Kidney tubule cell (primary cell): ENCODE data around the gene MRI1.
"Not testable (repeated sequence)": the region's sequence is repeated elsewhere in the genome, so short reads cannot be mapped to it uniquely, and the experiment has no call there.

Source experiments
- DNase-seq: peaks from one replicate; pipeline ENCODE4 v3.0.0-alpha.2; 2018; ENCODE audit warnings: low spot score

Gene MRI1

DNA sequence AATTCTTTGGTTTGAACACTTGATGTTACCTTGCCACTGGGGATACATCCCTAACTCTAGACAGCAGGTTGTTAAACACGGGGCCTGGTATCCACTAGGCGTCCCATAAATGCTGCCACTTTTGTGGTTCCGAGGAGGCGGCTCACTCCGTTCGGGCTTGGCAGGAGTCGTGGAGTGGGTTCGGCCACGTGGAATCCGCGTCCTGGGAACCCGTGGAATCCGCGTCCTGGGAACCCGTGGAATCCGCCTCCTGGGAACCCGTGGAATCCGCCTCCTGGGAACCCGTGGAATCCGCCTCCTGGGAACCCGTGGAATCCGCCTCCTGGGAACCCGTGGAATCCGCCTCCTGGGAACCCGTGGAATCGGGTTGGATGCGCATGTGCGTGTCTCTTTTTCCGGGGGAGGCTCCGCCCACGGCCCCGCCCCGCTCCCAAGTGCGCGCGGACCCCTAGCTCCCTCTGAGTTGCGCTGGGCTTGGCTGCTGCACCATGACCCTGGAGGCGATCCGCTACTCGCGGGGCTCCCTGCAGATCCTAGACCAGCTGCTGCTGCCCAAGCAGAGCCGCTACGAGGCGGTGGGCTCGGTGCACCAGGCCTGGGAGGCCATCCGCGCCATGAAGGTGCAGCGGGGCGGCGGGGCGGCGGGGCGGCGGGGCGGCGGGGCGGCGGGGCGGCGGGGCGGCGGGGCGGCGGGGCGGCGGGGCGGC lies at the start of gene MRI1:
Gene MRI1 (plus strand): TSS at position 422 of the 707 bp plus-strand sequence. CDS start 67 bp downstream, at position 489.
- DNase-seq, result peak; percentile 68

DNA sequence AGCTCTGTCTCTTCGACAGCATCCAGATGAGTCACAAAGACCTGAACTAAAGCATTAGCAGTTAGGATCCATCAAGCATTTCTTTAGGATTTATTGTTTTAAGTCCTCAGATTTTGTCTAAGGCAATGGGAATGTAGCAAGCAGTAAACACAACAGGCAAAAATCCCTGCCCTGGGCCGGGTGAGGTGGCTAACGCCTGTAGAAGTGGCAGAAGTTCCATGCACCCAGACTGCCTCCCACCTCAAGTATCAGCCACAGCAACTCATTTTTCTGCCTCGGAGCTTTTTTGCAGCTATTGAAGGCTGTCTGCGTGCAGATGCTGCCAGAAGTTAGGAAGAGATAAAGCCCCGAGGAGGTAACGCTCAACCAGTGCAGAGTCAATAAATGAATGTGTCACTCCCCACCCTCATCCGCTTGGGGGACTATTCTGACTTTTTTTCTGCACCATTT lies 47.1 kb upstream of the MRI1 start:
- DNase-seq, result no peak

DNA sequence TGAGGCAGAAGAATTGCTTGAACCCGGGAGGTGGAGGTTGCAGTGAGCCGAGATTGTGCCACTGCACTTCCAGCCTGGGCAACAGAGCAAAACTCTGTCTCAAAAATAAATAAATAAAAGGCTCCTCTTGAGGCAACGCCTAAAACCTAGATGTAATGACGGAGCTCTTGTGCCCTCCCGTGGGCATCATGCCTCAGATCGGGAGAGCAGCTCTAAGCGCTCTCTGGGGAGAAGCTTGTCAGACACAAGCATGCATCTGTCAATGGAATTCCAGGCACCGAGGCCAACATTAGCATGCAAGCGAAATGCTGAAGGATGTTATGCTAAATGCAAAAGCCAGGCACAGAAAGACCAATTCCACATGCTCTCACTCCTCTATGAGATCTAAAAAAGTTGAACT lies 45.6 kb upstream of the MRI1 start:
- peak; percentile 65 for DNase-seq

DNA sequence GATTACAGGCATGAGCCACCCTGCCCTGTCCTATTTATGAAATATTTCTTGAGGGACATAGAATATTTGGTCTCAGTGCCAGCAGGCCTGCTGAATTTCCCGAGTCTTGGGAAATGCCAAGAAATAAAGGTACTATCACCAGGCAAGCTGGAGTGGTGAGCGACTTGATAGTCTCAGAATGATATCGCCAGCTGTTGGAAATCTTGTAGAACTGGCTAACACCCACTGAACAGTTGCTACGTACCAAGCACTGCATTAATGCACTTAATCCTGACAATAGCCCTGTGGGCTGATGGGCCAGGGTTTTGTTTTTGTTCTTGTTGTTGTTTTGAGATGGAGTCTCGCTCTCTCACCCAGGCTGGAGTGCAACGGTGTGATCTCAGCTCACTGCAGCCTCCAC lies 42.2 kb upstream of the MRI1 start:
- DNase-seq, result no peak

DNA sequence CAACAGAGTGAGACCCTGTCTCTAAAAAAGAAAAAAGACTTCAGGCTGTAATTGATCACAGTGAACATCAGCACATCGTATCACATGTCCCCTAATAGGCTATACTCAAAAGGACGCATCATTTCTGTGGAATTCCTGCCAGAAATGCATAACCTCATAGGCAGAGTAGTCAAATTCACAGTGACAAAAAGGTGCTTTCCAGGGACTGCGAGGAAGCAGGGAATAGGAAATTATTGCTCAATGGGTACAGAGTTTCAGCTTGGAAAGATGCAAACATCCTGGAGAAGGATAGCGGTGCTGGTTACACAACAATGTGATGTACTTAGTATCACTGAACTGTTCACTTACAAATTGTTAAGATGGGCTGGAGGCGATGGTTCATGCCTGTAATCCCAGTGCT lies 41.1 kb upstream of the MRI1 start:
- DNase-seq, result peak; percentile 76

DNA sequence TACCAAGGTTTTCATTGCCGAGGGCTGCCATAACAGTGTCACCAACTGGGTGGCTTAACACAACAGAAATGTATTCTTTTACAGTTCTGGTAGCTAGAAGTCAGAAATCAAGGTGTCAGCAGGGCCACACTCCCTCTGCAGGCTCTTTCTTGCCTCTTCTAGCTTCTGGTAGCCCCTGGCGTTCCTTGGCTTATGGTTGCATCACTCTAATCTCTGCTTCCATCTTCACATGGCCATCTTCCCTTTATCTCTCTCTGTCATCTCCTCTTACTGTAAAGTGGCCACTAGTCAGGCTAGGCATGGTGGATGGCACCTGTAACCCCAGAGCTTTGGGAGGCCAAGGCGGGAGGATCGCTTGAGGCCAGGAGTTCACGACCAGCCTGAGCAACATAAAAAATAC lies 38.0 kb upstream of the MRI1 start:
- DNase-seq, result no peak

DNA sequence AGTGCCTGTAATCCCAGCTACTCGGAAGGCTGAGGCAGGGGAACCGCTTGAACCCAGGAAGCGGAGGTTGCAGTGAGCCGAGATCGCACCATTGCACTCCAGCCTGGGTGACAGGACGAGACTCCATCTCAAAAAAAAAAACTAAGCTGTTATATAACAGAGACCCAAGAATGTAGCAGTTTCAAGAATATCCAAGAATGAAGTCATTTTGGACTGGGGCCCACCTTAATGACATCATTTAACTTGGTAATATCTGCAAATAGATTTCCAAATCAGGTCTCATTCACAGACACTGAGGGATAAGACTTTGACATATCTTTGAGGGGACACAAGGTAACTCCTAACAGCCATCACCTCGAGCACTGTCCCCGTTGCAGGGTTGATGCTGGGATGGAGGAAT lies 36.5 kb upstream of the MRI1 start:
- DNase-seq, result peak; percentile 30

DNA sequence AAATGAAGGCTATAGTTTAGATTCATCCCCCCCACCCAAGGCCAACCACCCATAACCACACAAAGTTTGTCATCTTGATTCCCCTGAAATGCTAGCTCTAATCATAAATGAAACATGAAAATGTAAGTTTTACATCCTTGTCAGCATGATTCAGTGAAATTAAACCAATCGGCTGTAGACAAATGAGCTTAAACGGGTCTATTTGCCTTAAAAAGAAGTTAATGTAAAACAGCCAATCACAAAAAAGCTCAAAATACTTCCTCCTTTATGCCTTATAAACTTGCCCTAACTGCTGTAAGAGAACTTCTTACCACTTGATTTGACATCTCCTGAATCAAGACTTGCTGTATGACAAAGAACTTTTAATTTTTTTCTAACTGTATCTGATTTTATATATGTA lies 34.5 kb upstream of the MRI1 start:
- peak; percentile 36 for DNase-seq

DNA sequence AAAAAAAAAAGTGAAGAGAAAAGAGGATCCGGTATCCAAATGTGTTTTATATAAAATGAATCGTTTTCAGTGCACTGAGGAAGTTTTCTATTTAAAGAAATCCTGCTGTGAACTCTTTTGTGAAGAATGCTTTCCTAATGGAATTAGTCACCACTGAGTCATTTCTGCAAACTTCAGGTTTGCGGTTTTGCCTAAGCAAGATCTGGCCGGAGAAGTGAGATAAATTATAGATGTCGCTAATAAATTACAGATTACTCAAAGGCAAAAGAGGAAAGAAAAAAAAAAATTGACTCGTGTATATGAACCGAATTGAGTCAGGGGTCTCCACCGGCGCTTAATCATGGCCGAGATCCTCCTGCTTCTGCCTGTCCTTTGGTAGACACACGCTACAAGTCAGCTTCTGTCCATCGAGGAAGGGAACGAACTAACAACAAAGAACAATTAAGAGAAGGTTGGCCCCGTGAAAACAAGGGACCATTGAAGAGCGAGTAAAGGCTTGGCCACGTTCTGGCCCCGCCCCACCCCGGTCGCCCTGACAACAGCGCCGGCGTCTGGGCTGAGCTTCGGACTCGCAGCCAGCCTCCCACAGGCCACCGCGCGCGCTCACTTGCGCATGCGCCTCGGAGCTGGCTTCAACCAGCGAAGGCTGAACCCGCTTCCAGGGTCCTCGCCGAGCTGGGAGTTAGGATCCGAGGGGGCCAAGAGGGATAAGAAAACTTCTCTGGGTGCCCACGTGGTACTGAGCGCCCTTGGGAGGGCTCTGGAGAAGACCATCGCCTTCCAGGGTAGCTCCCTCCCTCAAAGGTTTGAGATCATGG lies 33.0 kb upstream of the MRI1 start:
- peak; percentile 97 for DNase-seq

DNA sequence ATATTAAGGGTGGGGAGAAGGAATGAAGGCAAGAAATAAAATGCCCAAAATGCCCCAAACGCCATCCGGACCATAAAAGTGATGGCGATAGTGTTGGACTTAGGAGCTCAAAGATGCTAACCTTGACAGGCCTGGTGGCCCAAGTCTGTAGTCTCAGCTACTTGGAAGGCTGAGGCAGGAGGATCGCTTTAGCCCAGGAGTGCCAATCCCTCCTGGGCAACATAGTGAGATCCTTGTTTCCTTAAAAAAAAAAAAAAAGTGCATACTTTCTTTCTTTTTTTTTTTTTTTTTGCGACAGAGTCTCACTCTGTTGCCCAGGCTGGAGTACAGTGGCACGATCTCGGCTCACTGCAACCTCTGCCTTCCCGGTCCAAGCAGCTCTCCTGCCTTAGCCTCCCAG lies 32.0 kb upstream of the MRI1 start:
- no peak for DNase-seq

DNA sequence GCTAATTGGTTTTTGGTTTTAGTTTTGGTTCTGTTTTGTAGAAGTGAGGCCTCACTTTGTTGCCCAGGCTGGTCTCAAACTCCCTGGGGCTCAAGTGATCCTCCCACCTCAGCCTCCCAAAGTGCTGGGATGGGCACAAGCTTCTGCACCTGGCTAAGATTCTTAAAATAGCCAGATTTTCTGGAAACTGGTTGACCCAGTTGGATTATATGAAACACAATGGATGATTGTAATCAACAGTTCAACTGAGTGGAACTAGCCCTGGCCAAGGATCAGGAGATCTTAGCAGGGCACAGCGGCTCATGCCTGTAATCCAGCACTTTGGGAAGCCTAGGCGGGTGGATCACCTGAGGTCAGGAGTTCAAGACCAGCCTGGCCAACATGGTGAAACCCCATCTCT lies 29.6 kb upstream of the MRI1 start:
- DNase-seq, result no peak

DNA sequence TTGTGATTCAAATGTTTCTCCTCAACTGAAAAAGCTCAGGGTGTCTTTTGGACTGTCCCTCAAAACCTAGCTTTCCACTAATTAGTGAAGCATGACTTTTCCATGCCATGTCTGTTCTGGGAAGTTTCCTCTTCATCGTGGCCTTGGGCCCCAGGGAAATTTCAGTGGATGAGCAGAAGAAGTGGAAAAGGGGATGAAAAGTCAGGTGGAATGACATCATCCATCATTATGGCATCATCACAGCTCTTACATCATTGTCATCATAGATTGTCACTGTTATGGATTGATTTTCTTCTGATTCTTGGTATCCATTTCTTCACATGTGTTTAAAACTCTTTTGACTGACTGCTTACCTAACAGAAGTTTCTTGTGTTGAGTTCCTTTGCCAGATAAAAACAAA lies 26.2 kb upstream of the MRI1 start:
- DNase-seq, result no peak

DNA sequence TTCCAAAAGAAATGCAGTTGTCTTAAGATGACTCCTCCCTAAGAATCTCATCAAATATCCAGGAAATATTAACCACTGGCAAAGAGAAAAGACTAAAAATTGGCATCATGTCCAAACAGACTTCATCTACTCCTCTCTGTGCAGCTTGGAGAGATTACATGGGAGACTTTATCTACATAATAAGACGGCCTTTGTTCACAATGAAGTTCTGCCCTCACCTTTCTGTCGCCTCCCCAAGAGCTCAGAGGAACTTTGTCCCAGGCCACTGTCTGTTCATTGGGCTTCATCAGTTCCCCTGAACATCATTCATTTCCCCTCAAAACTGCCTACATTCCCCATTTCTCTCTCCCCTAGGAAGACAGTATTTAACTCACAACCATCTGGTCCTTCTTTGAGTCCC lies 22.4 kb upstream of the MRI1 start:
- DNase-seq, result no peak

DNA sequence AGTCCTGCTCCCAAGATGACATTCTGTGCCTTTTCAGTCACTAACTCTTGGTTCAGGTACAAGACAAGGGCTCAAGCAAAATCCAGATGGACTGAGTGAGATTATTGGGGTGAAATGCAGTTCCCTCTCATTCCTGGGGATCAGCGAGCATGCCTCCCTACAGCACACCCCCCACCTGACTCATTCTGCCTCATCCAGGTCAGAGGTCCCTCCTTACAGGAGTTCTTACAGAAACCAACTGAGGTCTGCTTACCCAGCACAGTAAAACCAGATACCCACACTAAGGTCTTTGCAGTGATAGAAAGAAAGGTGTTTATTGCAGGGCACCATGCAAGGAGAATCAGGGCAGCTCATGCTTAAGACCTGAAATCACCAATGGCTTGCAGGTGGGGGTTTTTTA lies 21.6 kb upstream of the MRI1 start:
- peak; percentile 55 for DNase-seq

DNA sequence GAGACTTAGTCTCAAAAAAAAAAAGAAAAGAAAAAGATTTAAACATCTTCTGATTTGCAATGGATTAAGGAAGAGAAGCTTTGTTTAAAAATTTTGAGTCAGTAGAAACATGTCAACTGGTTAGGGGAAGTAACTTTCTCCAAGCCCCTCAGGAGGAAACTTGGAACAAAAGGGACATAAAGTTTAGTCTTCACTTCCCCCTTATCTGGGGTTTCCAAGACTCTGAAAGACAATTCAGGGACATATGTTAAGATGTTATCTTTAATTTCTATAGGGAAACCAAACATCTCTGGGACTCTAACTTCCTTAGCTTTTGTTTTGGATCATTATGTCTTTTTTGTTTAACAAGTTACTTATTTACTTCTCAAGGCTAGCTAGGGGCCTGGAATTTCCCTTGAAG lies 20.1 kb upstream of the MRI1 start:
- peak; percentile 17 for DNase-seq

DNA sequence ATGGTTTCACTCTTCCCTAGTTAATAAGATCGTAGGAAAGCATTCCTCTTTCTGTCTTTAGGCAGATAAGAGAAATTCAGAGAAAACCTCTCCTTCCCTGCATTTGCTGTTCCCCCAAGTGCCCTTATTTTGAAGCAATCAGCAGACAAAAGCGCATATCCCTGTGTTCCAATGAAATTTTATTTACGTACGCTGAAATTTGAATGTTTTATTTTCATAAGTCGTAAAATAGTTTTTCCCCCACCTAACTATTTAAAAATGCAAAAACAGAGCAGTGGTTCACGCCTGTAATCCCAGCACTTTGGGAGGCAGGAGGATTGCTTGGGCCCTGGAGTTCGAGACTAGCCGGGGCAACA lies 17.2 kb upstream of the MRI1 start:
- no peak for DNase-seq

DNA sequence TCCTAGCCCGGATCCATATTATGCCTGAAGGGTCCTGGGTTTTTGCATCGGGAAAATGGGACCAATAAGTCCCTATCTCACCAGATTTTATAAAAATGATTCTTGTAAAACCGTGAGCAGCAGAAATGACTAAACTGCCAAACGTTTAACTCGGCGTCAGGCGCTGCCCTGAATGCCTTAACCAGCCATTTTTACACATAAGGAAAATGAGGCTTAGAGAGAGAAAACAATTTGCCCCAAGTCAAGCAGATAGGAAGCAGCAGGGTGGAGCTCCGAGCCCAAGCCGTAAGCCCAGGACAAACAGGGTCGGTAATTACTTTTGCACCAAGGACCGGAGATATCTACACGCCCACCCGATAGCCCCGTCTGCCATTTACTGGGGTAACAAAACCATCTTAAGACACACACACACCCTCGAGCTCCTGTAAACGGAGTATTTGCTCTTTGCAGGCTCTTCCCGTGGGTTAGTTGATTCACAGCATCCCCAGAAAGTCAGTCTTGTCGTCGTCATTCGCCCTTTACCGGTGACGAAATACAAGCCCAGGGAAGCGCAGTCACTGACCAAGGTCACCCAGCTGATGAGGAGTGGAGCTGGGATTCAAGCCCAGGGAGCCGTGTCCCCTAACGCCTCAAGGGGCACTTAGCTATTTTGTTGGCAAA lies 16.0 kb upstream of the MRI1 start:
- DNase-seq, result peak; percentile 55

DNA sequence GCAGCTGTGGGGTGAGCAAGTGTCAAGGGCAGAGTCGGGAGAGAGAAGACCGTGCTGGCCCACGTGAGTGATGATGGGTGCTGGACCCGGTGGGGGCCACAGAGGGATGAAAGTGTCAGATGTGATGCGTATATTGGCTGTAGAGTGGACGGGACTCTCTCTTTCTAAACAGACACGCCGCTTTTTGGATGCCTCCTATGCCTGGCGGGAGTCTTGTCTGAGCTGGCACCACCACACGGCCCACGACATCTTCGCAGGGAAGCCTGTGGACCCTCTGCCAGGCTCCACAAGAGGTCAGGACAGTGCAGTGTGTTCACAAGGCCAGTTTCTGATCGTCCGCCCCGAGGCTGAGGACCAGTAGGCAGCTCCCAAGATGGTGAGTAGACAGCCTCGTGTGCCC lies 12.9 kb upstream of the MRI1 start:
- no peak for DNase-seq

DNA sequence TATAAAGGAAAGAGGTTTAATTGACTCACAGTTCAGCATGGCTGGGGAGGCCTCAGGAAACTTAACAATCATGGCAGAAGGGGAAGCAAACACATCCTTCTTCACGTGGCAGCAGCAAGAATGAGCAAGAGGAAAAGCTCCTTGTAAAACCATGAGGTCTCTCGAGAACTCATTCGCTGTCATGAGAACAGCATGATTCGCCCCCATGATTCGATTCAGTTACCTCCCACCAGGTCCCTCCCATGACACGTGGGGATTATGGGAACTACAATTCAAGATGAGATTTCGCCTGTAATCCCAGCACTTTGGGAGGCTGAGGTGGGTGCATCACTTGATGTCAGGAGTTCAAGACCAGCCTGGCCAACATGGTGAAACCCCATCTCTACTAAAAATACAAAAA lies 10.7 kb upstream of the MRI1 start:
- not testable (repeated sequence) for DNase-seq

DNA sequence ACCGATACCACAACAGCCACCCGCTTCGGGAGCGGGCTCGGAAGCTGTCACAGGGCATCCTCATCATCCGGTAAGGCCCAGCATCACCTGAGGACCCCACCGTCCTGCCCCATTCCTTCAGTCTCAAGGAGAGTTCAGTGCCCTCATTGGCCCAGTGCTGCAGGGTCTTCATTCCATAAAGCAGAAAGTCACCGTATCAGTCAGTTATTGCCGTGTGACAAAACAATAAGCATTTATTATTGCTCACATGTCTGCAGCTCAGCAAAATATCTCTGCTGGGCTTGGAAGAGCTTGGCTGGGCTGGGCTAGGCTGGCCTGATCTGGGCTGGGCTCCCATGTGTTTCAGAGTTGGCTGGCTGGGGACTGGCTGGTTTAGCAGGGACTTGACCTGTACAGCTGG lies 8.1 kb upstream of the MRI1 start:
- no peak for DNase-seq

DNA sequence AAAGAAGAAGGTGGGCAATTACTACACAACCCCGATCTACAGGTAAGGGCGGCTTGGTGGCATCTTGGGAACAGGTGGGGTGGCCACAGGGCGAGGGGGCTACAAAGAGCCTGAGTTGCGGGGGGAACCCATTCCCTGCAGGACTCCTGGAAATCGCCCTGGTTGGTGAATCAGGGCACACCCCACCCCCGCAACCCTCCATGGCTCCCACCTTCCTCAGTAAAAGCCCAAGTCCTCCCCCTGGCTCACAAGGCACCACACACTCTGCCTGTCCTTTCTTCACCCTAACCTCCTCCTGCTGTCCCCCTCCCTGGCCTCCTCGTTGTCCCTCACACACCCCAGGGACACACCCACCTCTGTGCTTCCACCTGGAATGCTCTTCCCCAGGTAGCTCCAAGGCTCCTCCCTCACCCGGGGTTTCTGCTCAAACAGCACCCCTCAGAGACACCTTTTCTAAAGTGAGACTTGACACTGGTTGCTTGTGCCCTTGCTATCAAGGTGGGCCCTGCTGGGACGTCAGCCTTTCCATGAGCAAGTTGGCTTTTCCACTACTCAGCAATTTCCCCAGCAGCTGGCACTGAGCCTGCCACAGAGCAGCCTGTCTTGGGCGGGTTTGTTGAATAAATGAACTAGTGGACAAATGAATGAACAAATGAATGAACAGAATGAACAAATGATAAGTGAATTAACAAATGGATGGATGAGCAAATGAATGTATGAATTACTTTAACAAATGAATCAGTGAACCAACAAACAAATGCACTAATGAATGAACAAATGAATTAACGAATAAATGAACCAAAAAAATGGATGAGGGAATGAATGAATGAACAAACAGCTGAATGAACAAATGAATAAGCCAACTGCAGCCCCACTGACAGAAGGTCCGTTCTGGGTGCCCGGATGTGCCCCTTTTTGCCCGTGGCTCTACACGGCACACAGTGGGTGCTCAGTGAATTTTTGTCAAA lies 6.2 kb upstream of the MRI1 start:
- no peak for DNase-seq

DNA sequence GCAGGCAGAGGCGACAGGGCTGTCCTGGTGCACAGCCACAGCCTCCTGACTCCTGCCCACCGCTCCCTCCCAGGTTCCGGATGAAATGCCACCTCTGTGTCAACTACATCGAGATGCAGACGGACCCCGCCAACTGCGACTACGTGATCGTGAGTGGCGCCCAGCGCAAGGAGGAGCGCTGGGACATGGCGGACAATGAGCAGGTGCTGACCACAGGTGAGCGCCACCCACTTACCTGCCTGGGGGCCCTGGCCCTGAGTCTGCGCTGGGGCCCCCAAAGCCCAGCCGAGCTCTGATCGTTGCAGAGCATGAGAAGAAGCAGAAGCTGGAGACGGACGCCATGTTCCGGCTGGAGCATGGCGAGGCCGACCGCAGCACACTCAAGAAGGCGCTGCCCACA lies 5.5 kb upstream of the MRI1 start:
- DNase-seq, result no peak
